Measurements from ENCODE around the gene LHX2.

Gene LHX2

DNA sequence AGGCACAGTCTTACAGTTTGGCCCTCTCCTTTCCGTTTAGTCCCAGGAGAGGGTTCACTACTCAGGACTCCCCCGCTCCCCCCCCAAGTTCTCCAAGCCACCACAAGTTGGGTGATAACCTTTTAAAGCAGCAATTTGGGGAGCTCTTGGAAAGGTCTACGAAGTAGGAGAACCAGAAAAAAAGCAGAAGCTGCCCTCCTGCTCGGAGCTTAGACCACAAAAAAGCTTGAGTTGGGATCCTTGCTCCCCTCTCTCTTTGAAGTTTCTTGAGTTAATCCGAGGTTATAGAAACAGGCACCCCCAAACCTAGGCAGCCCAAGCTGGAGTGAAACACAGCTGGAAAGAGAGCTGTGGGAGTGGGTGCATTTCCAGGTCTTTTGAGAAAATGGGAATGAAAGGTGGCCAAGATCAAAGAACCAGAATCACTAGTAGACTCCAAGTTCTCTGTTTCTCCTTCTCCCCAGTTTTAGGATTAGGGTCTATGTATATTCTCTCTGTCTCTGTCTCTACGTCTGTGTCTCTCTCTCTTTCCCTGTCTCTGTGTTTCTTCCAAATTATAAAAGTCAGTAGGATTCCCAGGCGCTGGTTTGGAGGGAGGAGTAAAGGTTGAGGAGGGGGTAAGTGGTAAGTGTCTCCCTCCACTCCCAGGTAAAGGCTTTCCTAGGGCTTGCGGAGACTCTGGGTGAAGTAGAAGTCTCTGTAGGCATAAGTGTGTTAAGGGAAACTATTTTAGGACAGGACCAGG, 2.8 kb downstream of the LHX2 start:
- TF ChIP-seq, protein P1, sequence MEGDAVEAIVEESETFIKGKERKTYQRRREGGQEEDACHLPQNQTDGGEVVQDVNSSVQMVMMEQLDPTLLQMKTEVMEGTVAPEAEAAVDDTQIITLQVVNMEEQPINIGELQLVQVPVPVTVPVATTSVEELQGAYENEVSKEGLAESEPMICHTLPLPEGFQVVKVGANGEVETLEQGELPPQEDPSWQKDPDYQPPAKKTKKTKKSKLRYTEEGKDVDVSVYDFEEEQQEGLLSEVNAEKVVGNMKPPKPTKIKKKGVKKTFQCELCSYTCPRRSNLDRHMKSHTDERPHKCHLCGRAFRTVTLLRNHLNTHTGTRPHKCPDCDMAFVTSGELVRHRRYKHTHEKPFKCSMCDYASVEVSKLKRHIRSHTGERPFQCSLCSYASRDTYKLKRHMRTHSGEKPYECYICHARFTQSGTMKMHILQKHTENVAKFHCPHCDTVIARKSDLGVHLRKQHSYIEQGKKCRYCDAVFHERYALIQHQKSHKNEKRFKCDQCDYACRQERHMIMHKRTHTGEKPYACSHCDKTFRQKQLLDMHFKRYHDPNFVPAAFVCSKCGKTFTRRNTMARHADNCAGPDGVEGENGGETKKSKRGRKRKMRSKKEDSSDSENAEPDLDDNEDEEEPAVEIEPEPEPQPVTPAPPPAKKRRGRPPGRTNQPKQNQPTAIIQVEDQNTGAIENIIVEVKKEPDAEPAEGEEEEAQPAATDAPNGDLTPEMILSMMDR (IDR thresholded peaks at IDR 0.05; ENCODE audit: insufficient read depth, low read depth, low read length, missing control alignments), result no peak
- no peak for DNase-seq (ENCODE audit: low read depth)
- no peak overlapping the region for H3K4me3 ChIP-seq (ENCODE audit: low read depth, low read length)

DNA sequence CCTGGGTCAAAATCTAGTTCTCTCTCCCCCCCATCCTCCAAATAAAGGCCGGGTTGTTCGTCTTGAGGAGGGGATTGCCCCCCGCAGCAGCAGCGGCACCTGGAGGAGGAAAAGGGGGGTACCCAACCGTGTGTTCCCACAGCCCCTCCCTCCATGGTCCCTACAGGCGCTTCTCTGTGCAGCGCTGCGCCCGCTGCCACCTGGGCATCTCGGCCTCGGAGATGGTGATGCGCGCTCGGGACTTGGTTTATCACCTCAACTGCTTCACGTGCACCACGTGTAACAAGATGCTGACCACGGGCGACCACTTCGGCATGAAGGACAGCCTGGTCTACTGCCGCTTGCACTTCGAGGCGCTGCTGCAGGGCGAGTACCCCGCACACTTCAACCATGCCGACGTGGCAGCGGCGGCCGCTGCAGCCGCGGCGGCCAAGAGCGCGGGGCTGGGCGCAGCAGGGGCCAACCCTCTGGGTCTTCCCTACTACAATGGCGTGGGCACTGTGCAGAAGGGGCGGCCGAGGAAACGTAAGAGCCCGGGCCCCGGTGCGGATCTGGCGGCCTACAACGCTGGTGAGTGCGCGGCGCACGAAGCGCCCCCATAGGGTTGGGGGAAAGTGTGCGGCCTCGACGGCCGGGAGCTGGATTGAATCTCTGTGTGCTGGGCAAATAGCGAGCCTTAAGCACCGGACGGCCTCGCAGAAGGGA, 3.5 kb downstream of the LHX2 start:
- TF ChIP-seq, protein P1 (IDR thresholded peaks at IDR 0.05; ENCODE audit: insufficient read depth, low read depth, low read length, missing control alignments), result no peak
- no peak overlapping the region for H3K4me3 ChIP-seq (ENCODE audit: low read depth, low read length)
- no peak for DNase-seq (ENCODE audit: low read depth)

DNA sequence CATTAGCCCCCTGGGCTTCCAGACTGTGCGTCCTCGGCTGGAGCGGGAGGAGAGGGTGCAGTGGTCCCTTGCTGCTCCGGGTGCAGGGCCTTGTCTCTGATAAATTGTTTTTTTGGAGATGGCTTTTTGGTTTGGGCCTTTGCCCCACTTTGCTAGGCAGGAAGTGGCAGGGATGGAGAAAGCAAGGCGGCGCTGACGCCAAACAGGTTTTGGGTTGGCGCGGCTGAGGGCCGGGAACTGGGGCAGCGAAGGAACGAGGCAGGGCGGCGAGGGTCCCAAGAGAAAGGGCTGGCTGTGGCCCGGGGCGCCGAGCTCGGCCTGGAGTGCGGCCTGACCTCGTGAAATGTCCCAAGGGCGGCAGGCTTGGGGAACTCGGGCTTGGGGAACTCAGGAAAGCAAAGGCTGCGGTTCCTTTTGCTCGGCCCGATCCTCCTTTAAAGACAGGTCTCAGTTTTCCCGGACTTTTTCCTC, 4.1 kb downstream of the LHX2 start:
- TF ChIP-seq, protein P1 (IDR thresholded peaks at IDR 0.05; ENCODE audit: insufficient read depth, low read depth, low read length, missing control alignments), result no peak
- DNase-seq (ENCODE audit: low read depth), result no peak
- H3K4me3 ChIP-seq (ENCODE audit: low read depth, low read length), result no peak overlapping the region

DNA sequence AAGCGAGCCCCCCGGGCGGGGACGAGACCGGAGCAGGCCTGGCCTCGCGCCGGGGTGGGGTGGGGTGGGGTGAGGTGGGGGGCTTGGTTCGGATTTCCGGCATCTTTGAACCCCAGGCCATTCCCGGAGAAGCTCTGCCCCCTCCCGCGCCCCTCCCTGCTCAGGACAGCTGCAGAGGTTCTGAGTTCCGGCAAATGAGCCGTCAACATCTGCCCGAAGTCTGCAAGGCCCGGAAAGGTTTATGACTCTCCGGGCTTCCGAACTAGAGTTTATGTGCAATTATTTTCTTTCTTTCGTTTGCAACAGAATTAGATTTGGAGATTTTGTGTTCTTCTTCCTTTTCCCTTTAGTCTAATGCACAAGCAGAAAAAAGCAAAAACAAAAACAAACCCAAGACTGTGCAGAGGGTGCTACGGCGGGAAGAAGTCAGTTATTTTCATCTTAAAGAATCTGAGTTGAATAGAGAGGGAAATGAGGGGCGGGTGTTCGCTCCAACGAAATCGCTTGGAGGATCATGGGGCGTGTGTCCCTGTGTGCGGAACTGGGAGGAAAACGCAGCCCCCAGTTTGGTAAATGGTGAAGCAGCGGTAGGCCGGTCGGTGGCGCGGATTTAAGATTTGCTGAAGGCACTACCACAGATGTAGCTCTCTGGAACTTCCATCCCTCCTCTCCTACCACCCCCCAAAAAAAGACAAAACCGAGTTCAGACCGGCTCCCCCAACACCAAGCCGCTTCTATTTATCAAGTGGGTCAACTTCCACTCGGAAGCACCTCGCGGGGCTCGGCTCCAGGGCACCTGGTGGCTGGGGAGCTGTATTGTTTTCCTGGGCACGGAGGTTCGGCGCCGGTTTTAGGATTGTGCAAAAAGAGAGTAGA, 4.8 kb downstream of the LHX2 start:
- TF ChIP-seq, protein P1 (IDR thresholded peaks at IDR 0.05; ENCODE audit: insufficient read depth, low read depth, low read length, missing control alignments), result no peak
- DNase-seq (ENCODE audit: low read depth), result no peak
- H3K4me3 ChIP-seq (ENCODE audit: low read depth, low read length), result no peak overlapping the region

DNA sequence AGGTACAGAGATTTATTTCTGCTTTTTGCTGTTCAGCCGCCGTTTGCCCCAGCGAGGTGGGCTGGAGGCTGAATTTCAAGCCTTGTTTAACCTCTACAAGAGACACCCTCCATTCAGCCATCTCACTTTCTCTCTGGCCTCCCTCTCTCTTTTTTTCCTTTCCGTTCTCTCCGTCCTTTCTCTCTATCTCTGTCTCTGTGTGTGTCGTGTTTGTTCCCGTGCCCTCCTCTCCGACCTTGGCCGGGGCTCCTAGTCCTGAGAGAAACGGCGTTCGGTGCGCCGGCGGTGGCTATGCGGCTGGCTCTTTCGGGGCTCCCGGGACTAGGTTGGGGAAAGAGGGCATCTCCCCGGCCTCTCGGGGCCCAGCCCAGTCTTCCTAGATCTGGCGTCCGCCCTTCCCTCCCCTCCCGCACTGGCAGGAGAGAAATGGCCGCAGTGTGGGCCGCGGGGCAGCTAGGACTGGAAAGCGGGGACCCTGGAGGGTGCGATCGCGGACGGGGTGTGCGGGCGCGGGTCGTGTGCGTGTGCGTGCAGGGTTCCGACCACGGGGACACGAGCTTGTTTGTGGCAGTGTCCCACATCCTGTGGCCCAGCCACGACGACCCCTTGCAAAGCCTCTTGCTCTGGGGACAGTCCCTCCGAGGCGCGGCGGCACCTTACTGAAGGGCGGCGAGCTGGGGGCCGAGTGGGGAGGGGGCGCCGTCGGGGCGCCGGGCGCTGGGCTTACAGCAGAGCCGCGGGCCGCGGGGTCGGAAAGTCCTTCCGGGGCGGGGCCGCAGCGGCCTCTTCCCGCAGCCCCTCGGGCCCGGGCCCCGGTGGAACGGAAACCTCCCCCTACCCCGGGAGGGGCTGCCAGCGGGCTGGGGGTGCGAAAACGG, 5.7 kb downstream of the LHX2 start:
- DNase-seq (ENCODE audit: low read depth), result no peak

More for the DNA sequence above, 5.7 kb downstream of the LHX2 start:
- TF ChIP-seq, protein P1 (IDR thresholded peaks at IDR 0.05; ENCODE audit: insufficient read depth, low read depth, low read length, missing control alignments), result no peak
- no peak overlapping the region for H3K4me3 ChIP-seq (ENCODE audit: low read depth, low read length)

Measured in GM12865 (cell line).